Activated gamma-delta T cell treated with anti-CD3 and anti-CD28 coated beads, Interleukin-2, amount 50 U/mL, for 16 hours (primary cell): ENCODE measurements around the gene SLC8B1.

Source experiments
- DNase-seq: peaks from one replicate; pipeline ENCODE4 v3.0.0-alpha.2; 2020; ENCODE audit warnings: low read depth

SLC8B1 gene

DNA sequence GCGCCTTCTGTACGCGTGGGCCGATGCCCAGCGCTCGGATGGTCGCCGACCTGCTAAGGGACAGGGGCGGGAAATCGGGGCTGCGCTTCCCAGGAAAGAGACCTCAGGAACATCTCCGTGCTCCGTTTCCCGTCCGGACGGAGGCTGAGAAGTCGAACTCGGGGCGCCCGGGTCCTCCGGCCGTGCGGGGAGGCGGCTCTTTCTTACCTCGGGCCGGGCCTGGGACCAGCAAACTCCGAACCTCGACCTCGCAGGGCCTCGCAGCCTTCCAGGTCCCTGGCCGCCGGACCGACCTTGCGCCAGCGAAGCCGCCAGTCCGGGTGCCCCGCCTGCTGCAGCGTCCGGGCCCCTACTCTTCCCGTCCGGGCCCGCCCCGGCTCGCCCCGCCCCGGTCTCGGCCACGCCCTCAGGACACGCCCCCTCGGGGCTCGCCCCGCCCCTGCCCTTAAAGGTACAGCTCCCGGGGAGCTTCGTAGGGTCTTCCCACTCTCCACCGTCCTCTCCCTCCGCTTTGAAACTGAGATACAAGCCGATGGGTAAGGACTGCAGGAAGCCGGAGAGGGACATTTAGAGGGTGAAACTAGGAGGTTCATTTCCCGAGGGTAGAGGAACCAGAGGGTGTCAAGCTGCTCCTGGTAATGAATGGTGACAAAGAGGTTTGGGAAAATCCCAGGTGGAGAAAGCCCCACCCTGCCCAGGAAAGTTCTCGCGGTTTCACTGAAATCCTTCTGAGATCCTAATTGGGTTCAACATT lies at the start of gene SLC8B1:
Gene SLC8B1 (minus strand): TSS at position 324 of the 754 bp plus-strand sequence. CDS start 2,231 bp downstream, outside the sequence.
- DNase-seq, result peak; percentile 80

- no peak for DNase-seq
These were observed 47.3 kb upstream of the SLC8B1 start for GRCh38 chr12:113382206-113382605.

DNA sequence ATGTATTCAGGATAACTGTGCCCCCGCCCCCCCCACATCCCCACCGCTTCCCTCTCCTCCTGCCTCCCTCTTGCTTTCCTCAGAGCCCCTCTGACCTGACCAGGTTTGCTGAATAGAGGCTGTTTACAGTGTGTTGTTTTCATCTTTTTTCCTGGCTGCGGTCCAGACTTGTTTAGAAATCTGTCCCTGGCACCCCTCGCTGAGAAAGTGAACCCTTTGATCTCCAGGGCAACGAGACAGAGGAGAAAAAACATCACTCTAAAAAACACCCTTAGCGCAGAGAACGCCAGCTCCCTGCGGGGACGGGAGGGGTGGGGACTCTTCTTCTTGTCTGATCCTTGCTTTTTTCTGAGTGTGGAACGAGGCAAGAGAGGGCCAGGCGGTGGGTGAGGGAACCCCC lies 46.3 kb upstream of the SLC8B1 start:
- no peak for DNase-seq

- no peak for DNase-seq
These were observed 43.4 kb upstream of the SLC8B1 start for GRCh38 chr12:113378291-113378690.

DNA sequence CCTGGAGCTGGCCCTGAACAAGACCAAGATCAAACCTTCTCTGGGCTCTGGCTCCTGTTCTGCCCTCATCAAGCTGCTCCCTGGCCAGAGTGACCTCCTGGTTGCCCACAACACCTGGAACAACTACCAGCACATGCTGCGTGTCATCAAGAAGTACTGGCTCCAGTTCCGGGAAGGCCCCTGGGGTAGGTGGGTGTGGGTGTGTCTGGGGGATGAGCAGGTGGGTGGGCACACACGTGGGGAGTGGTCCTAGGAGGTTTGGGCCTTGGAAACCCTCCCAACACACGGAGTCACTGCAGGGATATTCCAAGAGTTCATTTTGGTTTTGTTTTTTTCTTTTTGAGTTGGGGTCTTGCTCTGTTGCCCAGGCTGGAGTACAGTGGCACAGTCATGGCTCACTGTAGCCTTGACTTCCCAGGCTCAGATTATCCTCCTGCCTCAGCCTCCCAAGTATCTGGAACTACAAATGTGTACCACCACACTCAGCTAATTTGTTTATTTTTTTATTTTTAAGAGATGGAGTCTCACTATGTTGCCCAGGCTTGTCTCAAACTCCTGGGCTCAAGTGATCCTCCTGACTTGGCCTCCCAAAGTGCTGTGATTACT lies 40.0 kb upstream of the SLC8B1 start:
- DNase-seq, result no peak

GRCh38 chr12:113373969-113374368 lies 39.1 kb upstream of the SLC8B1 start:
- no peak for DNase-seq

DNA sequence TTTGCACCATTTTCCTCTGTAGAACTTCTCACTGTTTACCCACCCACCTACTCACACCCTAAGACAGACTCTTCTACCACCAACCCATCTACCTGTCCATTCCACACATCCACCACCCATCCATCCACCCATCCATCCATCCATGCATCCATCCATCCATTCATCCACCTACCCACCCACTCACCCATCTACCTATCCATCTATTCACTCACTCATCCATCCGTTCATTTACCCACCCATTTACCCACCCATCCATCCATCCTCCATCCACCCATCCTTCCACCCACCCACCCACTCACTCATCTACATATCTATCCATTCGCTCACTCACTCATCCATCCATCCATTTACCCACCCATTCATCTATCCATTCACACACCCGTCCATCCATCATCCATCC lies 38.5 kb upstream of the SLC8B1 start:
- DNase-seq, result no peak

DNA sequence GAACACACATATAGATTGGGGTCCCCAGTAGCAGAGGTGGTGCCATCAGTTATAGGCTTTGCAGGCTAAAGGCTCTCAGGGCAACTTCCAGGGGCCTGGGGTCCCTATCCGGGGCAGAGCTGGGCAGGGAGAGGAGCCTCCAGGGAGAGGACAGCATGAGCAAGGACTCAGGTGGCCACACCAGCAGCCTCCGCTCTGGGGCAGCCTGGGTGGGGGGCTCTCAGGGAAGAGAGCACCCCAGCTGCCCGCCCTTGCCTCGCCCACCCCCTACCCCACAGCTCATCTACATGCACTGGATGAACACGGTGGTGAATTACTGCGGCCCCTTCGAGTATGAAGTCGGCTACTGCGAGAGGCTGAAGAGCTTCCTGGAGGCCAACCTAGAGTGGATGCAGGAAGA lies 37.5 kb upstream of the SLC8B1 start:
- DNase-seq, result no peak

DNA sequence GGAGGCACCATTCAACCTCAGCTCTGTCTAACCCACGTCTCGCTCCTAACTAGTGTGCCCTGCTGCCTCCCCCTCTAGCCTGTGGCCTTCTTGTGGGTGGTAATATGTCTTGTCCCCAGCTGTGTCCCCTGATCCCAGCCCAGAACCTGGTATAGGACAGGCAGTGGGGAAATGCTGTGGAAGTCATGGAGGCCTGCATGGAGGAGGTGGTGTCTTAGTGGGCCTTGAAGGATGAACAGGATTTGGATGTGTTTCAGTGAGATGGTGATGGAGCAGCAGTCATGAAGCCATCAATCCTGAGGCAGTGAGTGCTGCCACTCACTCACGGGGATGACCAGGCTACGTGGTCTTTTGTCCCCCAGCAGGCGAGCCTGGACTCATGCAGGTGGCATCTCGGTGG lies 36.9 kb upstream of the SLC8B1 start:
- no peak for DNase-seq

DNA sequence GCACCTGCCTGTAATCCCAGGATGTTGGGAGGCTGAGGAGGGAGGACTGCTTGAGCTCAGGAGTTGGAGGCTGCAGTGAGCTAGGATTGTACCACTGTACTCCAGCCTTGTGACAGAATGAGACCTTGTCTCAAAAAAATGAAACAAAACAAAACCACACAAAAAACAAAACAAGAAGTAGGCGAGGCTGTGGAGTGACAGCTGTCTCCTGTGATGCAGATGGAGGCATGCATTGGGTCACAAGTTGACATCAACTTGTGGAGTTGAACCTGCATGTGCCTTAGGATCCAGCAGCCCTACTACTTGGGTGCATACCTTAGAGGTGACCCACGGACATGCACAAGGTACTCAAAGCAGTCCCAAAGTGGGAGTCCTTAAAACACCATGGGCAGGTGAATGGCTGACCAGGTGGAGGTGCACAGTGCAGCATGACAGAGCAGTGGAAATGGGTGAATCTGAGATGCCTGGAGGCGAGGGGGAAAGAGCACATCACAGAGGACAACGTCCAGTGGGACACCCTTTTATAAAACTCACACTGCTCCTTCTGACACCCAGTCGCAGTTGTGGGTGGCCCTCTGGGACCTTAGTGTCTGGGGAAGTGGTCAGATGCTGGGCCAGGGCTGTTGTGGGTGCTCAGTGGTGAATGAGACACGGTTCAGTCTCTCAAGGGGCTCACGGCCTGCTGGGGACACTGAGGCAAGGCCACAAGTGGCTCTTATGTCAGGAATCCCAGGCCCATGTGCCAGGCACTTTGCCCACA lies 36.2 kb upstream of the SLC8B1 start:
- DNase-seq, result no peak

- no peak for DNase-seq
These were observed 34.6 kb upstream of the SLC8B1 start for GRCh38 chr12:113369391-113369985.

DNA sequence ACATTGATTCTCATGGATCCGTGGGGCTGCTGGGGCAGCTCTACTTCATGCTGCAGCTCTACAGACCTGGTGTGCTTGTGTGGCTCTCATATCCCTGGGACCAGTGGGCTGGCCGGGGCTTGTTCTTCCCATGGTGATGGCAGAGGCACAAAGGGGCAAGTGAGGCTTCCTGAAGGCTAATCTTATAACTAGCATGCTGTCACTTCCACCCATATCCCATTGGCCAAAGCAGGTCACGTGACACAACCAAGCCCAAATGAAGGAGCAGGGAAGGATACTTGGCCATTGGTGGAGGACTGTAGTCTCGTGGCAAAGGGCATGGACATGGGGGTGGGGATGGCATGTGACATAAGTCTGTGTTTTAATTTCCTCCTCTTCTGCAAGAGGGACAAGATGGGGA lies 33.4 kb upstream of the SLC8B1 start:
- no peak for DNase-seq

DNA sequence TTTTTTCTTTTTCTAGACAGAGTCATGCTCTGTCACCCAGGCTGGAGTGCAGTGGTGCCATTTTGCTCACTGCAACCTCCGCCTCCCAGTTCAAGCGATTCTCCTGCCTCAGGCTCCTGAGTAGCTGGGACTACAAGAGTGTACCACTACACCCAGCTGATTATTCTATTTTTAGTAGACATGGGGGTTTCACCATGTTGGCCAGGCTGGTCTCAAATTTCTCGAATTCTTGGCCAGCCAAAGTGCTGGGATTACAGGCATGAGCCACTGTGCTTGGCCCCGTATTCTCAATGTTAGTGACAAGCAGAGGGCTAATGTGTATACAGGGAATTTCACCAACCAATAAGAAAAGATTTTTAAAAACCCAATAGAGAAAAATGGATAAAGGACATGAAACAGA lies 31.9 kb upstream of the SLC8B1 start:
- DNase-seq, result no peak

GRCh38 chr12:113365639-113366395 lies 30.9 kb upstream of the SLC8B1 start:
- no peak for DNase-seq

- no peak for DNase-seq
These were observed 29.8 kb upstream of the SLC8B1 start for GRCh38 chr12:113364698-113365097.

- no peak for DNase-seq
These were observed 26.9 kb upstream of the SLC8B1 start for GRCh38 chr12:113361574-113362370.

- DNase-seq, result no peak
These were observed 25.2 kb upstream of the SLC8B1 start for GRCh38 chr12:113359939-113360748.

DNA sequence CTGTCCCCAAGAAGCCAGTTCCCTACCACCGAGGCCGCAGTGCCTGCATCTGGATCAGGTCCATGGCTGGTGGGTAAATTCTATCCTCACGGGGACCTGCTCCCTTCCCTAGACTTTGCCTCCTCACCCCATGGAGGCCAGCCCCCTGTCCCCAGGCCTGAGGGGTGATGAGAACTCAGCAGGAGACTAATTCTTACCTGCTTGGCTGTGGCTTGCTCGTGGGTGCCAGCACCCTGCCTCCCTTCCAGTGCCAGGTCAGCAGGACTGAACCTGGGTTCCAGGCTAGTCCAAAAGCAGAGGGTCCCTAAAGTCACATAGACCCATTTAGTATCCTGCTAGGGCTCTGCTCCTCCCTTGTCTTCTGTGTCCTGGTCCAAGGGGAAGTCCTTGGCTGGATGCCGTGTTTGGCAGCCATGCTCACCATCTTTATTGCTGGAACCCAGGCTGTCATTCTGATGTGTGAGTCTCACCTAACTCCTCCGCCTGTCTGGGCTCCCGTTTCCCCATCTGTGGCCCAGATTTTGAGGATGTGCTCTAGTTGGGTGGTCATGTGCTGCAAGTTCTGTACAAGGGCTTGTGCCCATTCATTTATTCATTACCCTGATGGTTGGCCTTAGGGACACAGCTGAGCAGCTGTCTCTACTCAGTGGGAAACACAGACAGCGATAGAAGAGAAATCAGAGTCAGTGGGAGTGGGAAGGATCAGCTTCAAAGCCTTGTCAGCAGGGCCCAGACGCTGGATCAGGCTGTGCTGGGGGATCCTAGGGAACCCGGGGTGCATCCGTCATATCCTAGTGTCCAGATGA lies 24.4 kb upstream of the SLC8B1 start:
- no peak for DNase-seq

DNA sequence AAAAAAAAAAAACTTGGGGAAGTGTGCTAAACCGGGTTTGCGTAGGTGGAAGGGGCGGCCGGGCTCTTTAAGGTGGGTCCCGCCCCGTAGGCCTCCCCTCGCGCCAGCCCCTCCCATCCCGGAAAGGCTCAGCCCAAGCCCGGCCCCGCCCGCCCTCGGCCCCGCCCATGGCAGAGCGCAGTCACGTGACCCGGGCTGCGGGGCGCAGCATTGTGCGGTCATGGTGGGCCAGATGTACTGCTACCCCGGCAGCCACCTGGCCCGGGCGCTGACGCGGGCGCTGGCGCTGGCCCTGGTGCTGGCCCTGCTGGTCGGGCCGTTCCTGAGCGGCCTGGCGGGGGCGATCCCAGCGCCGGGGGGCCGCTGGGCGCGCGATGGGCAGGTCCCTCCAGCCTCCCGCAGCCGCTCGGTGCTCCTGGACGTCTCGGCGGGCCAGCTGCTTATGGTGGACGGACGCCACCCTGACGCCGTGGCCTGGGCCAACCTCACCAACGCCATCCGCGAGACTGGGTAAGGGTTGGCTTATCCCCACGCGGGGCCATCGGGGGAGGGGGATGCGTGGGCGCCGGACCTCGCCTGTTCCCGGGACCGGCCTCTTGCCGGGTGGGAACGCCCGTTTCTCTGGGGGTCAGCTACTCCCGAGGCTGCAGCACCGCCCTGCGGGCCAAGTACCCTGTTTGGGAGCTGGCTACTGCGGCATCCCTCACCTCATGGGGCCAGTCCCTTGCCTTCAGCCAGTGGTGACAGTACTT lies 23.6 kb upstream of the SLC8B1 start, which contains the start of gene PLBD2:
Gene PLBD2 (plus strand): TSS at position 207 of the 752 bp plus-strand sequence. CDS start 14 bp downstream, at position 221.
- DNase-seq, result peak; percentile 91
